Kasumi-1 (cell line): ENCODE data around the gene MYO16.

Experiments used
- DNase-seq, 2 experiments: peaks; one replicate each; lab custom pipeline; 2025; lab: John Stamatoyannopoulos, UW

MYO16 gene

GRCh38 chr13:109154546-109154945, 525.1 kb downstream of the MYO16 start:
- DNase-seq = no peak

GRCh38 chr13:109154966-109155761, 525.8 kb downstream of the MYO16 start:
- DNase-seq = no peak

GRCh38 chr13:109156181-109156935, 526.9 kb downstream of the MYO16 start:
- no peak for DNase-seq

GRCh38 chr13:109157275-109157674, 527.9 kb downstream of the MYO16 start:
- DNase-seq = no peak

- no peak for DNase-seq
These were observed 529.0 kb downstream of the MYO16 start for GRCh38 chr13:109158383-109158782.

GRCh38 chr13:109159650-109160309, 530.4 kb downstream of the MYO16 start:
- no peak for DNase-seq

GRCh38 chr13:109160357-109160756, 530.9 kb downstream of the MYO16 start:
- no peak for DNase-seq

GRCh38 chr13:109160887-109161669, 531.7 kb downstream of the MYO16 start:
- no peak for DNase-seq

- DNase-seq = peak; percentile 72 to 76
These were observed 533.0 kb downstream of the MYO16 start for GRCh38 chr13:109162248-109163036.

- DNase-seq = no peak
These were observed 533.6 kb downstream of the MYO16 start for GRCh38 chr13:109163037-109163379.

GRCh38 chr13:109165417-109165904, 536.0 kb downstream of the MYO16 start:
- no peak for DNase-seq

GRCh38 chr13:109166804-109167203, 537.4 kb downstream of the MYO16 start:
- DNase-seq = no peak

GRCh38 chr13:109172136-109172535, 542.7 kb downstream of the MYO16 start:
- DNase-seq = no peak

- DNase-seq = no peak
These were observed 546.3 kb downstream of the MYO16 start for GRCh38 chr13:109175666-109176065.

- DNase-seq = no peak
These were observed 551.6 kb downstream of the MYO16 start for GRCh38 chr13:109180905-109181425.

- no peak for DNase-seq
These were observed 553.5 kb downstream of the MYO16 start for GRCh38 chr13:109182777-109183465.

GRCh38 chr13:109191413-109191812, 562.0 kb downstream of the MYO16 start:
- DNase-seq = no peak

GRCh38 chr13:109192306-109192705, 562.9 kb downstream of the MYO16 start:
- no peak for DNase-seq

- peak in 1 of 2 experiments; percentile 3 for DNase-seq
These were observed 567.5 kb downstream of the MYO16 start for GRCh38 chr13:109196948-109197347.

GRCh38 chr13:109198585-109198984, 569.2 kb downstream of the MYO16 start:
- no peak for DNase-seq
